T-helper 22 cell (primary cell): Measurements from ENCODE around the gene RBP2.
"Not testable (repeated sequence)": the region's sequence is repeated elsewhere in the genome, so short reads cannot be mapped to it uniquely, and the experiment has no call there.

Experiments
- DNase-seq: peaks from one replicate; pipeline ENCODE4 v3.0.0-alpha.2; 2020; ENCODE audit warnings: low read depth

RBP2 gene

DNA sequence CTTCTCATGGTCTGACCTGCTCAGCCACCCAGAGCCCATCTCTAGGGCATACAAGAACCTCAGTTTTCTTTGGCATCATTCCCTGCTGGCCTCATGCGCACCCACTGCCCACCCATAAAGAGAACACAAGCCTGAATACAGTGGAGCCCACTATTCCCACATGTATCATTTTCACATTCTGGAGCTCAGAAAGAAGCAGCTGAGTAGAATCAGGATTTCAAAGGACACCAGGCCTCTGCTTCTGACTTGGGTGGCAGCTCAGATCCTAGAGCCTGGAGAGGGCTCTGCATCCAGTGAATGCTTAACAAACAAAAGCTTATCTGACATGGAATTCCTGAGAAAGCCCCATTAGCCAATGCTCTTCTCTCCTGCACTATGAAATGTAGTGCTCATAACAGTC is 34.7 kb downstream of the RBP2 start:
- DNase-seq: no peak

DNA sequence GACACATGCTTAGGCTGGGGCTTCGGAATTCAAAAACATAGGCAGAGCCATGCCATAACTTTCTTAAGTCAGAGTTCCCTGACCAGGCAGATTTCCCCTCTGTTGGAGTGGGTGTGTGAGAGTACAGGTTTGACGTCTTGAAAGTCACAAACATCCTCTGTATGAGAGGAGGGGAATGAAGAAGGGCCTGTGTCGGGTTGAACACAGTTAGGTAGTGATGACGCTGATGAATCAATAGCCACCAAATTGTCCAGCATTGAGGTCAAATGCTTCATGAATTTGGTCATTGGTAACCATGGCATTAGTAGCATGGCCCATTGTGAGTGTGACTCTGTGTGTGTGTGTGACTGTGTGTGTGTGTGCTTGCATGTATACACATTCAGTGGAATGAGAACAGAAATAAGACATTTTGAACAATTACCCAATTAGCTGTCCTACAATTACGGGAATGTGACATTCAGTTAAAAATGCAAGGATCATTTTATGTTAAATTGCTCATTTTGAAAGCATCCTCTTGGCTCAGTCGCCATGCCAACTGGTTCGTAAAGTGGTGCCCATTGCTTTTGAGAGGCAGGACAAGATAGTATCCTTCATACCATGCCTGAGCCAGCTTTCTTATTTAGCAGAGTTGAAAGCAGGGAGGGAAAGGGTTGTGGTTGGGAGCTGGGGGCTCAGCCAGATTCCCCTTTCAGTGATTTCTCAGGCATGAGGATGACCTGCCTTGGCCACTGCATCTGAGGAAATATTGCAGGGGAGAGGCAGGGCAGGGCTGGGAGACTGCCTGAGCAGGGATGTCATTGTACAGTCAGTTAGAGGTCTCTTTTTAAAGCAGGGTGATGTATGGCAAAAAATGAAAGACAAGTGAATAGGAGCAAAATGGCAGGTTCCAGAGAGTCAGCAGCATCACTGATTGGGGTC is 35.4 kb downstream of the RBP2 start:
- DNase-seq: no peak

DNA sequence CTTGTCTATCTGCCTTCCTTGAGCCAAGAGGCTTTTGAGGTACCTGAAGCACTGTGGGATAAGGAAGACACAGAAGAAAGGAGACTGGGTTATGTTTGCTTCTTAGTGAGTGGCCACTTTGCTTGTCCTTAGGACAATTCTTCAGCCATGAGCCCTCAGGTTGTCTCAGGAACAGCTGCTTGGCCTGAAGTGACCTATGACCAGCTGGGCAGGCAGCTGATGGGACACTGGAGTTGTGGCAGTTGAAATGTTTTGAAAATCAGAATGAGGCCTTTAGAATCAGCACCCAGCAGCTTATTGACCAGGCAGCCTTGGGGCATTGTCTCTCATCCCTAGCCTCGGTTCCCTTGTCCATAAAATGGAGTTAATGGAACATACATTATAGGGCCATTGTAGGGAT is 37.0 kb downstream of the RBP2 start:
- no peak for DNase-seq

- DNase-seq: no peak
These were observed 41.5 kb downstream of the RBP2 start for GRCh38 chr3:139434764-139435307.

- no peak for DNase-seq
These were observed 42.1 kb downstream of the RBP2 start for GRCh38 chr3:139434228-139434627.

- DNase-seq: no peak
These were observed 43.2 kb downstream of the RBP2 start for GRCh38 chr3:139433089-139433488.

- DNase-seq: no peak
These were observed 45.8 kb downstream of the RBP2 start for GRCh38 chr3:139430493-139430892.

GRCh38 chr3:139427283-139428060 is 48.8 kb downstream of the RBP2 start:
- DNase-seq: no peak

DNA sequence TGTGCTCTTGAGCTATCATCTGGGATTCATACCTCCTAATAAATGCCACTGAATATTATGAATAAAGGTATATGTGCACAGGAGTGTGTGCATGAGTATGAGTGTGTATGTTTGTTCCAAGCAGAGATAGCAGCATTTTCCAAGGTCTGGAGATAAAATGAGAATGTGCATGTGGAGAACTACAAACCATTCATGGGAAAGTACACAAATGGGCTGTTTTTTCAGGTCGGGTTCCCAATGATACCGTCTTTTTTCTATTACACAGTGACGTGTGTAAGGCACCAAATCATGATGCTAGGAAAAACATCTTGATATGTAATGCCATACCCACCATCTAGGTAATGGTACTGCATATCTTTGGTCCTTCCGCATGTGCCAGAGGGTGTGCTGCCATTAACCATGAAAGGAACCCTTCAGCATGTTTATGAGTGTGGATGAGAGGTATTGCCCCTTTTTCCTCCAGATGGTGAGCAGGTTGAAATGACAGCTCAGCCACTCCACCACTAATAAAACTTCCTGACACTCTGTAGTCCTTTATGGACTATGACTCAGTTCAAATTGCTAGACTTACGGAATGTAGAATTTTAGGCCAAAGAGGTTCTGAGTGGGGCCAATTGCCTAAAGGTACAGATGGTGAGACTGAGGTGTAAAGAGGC is 50.4 kb downstream of the RBP2 start:
- DNase-seq: no peak

- DNase-seq: no peak
These were observed 53.1 kb downstream of the RBP2 start for GRCh38 chr3:139423232-139423631.

DNA sequence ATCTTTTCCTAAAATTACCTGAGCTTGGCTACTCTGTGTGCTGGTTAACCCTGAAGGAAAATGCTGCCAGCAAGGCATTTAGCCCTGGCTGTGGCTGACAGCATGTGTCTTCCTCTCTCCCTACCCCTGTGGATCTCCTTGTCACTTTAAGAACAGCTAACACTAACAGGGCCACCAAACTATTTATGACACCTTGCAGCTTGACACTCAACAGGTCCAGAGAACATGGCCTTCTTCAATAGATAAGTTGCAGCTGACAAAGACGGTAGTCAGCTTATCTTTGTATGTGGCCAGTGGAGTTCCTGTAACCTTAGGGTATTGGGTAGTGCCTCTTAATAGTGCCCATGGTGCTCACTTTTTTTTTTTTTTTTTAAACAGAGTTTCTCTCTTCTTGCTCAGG is 54.9 kb downstream of the RBP2 start:
- no peak for DNase-seq

- DNase-seq: no peak
These were observed 55.3 kb downstream of the RBP2 start for GRCh38 chr3:139421040-139421439.

GRCh38 chr3:139418144-139418543 is 58.2 kb downstream of the RBP2 start:
- no peak for DNase-seq

- DNase-seq: no peak
These were observed 60.0 kb downstream of the RBP2 start for GRCh38 chr3:139416275-139416674.

DNA sequence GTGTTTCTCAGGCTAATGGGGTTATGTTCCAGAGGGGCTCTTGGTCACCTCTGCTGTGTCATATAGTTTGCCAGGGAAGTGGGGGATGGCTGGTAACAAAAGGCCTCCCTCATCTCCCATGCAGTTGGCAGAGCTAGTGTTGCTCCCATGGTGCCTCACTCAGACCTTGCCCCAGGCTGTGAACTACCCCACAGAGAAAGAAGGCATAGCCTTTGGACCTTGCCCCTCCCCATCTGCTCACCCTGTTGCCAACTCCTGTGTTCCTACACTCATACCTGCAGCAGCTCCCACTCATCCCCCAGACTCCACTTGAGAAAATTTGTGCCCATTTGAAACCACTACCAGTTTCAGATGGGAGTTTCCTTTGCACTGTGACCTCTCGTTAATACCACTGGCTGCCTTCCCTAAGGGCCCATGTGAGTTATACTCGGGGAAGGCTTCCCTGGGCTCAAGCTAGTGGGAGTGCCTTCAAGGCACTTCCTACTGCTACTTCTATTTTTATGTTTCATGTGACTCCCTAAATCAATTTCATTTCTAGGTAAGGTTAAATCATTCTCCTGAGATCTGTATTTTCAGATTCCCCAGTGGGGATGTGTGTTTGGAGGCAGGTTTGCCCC is 61.6 kb downstream of the RBP2 start:
- DNase-seq: no peak

- not testable (repeated sequence) for DNase-seq
These were observed 63.4 kb downstream of the RBP2 start for GRCh38 chr3:139412891-139413290.
